Suppressor macrophage treated with lipopolysaccharide for 1 hour (primary cell): ENCODE measurements around the gene PCDHGA1.
"Not testable (repeated sequence)": the region's sequence is repeated elsewhere in the genome, so short reads cannot be mapped to it uniquely, and the experiment has no call there.

Source experiments
- DNase-seq, 3 donors: peaks; one replicate each; pipeline ENCODE4 v3.0.0-alpha.2; 2020 to 2022

PCDHGA1 gene

GRCh38 chr5:141349917-141350619 is 19.8 kb downstream of the PCDHGA1 start, which contains the start of gene PCDHGB1:
Gene PCDHGB1 (plus strand): TSS chr5:141350099. CDS start chr5:141350261, 162 bp downstream.
- DNase-seq = peak in 2 of 3 donors; percentile 31 to 51

- DNase-seq = no peak
These were observed 21.3 kb downstream of the PCDHGA1 start for GRCh38 chr5:141351591-141351990.

GRCh38 chr5:141354900-141355469 is 24.7 kb downstream of the PCDHGA1 start, which contains the start of gene PCDHGA4:
Gene PCDHGA4 (plus strand): TSS chr5:141355021. CDS start chr5:141355108, 87 bp downstream.
- DNase-seq = peak in 1 of 3 donors; percentile 11

GRCh38 chr5:141355641-141356040 is 25.3 kb downstream of the PCDHGA1 start:
- DNase-seq = no peak

GRCh38 chr5:141356133-141356532 is 25.8 kb downstream of the PCDHGA1 start:
- DNase-seq = no peak

- no peak for DNase-seq
These were observed 26.6 kb downstream of the PCDHGA1 start for GRCh38 chr5:141356950-141357349.

DNA sequence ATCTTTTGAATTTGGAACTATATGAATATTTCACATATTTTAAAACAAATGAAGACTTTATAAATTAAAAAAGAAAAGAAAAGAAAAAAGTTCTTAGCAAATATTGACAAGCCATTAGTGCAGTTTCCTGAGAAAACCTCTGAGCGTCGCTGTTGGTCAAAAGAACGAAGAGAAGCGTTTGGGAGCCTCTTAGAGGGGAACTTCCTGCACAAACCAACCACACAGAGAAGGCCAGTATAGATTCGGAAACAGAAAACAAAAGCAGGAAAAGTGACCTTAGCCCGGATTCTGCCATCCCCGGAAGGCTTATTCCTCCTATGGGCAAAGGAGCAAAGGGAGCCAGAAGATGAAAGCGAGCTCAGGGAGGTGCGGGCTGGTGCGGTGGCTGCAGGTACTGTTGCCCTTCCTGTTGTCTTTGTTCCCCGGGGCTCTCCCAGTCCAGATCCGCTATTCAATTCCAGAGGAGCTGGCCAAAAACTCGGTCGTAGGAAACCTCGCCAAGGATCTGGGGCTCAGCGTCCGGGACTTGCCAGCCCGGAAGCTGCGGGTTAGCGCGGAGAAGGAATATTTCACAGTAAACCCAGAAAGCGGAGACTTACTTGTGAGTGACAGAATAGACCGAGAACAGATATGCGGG is 29.6 kb downstream of the PCDHGA1 start, which contains the start of gene PCDHGB2:
Gene PCDHGB2, plus strand, starts transcription at position 205 of the 637 bp plus-strand sequence. Its CDS starts 142 bp downstream, at position 347.
- peak; percentile 31 to 43 (median 38) for DNase-seq

DNA sequence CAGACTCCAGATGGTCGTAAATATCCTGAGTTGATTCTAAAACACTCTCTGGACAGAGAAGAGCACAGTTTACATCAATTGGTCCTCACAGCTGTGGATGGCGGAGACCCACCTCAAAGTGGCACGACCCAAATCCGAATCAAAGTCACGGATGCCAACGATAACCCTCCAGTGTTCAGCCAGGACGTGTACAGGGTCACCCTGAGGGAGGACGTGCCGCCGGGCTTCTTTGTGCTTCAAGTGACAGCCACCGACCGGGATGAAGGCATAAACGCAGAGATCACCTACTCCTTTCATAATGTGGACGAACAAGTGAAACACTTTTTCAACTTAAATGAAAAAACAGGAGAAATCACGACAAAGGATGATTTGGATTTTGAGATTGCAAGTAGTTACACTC is 30.4 kb downstream of the PCDHGA1 start:
- no peak for DNase-seq

- DNase-seq = no peak
These were observed 32.4 kb downstream of the PCDHGA1 start for GRCh38 chr5:141362719-141363118.

DNA sequence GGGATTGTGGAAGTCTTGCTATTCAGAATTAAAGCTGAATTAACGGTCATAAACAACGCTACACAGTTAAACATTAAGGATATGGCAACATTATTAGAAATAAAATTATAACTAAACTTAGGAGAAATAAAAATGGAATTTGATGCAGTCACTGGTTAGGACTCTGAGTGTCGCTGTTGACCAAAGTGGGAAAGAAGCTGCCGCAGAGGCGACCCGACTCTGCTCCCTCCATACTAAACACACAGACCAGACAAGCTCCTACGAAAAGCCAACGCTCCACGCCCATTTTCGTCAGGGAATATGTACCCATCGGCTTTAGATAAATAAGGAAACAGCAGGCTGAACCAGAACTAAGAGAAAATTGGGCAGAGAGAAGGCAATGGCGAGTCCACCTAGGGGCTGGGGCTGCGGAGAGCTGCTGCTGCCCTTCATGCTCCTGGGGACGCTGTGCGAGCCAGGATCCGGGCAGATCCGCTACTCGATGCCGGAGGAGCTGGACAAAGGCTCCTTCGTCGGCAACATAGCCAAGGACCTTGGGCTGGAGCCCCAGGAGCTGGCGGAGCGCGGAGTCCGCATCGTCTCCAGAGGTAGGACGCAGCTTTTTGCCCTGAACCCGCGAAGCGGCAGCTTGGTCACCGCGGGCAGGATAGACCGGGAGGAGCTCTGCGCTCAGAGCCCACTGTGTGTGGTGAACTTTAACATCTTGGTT is 33.8 kb downstream of the PCDHGA1 start, which contains the start of gene PCDHGA5:
Gene PCDHGA5, plus strand, starts transcription at position 211 of the 709 bp plus-strand sequence. Its CDS starts 169 bp downstream, at position 380.
- no peak for DNase-seq

GRCh38 chr5:141366016-141366896 is 35.9 kb downstream of the PCDHGA1 start:
- no peak for DNase-seq

GRCh38 chr5:141369994-141370848 is 39.9 kb downstream of the PCDHGA1 start, which contains the start of gene PCDHGB3:
Gene PCDHGB3 (plus strand): TSS chr5:141370242. CDS start chr5:141370395, 153 bp downstream.
- peak; percentile 34 to 51 (median 39) for DNase-seq

DNA sequence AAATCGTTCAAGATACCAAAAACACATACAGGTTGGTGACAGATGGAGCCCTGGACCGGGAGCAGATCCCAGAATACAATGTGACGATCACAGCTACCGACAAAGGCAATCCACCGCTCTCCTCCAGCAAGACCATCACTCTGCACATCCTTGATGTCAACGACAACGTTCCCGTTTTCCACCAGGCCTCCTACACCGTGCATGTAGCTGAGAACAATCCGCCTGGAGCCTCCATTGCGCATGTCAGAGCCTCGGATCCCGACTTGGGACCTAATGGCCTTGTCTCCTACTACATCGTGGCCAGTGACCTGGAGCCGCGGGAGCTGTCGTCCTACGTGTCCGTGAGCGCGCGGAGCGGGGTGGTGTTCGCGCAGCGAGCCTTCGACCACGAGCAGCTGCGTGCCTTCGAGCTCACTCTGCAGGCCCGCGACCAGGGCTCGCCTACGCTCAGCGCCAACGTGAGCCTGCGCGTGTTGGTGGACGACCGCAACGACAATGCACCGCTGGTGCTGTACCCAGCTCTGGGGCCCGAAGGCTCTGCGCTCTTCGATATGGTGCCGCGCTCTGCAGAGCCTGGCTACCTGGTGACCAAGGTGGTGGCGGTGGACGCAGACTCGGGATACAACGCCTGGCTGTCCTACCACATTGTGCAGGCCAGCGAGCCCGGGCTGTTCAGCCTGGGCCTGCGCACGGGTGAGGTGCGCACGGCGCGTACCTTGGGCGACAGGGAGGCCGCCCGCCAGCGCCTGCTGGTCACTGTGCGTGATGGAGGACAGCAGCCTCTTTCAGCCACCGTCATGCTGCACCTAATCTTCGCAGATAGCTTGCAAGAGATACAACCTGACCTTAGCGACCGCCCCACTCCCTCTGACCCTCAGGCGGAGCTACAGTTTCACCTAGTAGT is 41.5 kb downstream of the PCDHGA1 start:
- no peak for DNase-seq

- DNase-seq = no peak
These were observed 43.5 kb downstream of the PCDHGA1 start, which contains the start of gene PCDHGA6 for GRCh38 chr5:141373673-141374317. Gene PCDHGA6 (plus strand): TSS chr5:141373891. CDS start chr5:141374084, 193 bp downstream.

DNA sequence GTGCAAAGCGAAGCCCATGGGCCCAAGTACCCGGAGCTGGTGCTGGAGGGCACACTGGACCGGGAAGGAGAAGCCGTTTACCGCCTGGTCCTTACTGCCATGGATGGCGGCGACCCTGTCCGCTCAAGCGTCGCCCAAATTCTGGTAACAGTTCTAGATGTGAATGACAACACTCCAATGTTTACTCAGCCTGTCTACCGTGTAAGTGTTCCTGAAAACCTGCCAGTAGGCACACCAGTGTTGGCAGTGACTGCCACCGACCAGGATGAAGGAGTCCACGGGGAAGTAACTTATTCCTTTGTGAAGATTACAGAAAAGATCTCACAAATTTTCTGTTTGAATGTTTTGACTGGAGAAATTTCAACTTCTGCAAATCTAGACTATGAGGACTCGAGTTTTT is 44.3 kb downstream of the PCDHGA1 start:
- DNase-seq = no peak

DNA sequence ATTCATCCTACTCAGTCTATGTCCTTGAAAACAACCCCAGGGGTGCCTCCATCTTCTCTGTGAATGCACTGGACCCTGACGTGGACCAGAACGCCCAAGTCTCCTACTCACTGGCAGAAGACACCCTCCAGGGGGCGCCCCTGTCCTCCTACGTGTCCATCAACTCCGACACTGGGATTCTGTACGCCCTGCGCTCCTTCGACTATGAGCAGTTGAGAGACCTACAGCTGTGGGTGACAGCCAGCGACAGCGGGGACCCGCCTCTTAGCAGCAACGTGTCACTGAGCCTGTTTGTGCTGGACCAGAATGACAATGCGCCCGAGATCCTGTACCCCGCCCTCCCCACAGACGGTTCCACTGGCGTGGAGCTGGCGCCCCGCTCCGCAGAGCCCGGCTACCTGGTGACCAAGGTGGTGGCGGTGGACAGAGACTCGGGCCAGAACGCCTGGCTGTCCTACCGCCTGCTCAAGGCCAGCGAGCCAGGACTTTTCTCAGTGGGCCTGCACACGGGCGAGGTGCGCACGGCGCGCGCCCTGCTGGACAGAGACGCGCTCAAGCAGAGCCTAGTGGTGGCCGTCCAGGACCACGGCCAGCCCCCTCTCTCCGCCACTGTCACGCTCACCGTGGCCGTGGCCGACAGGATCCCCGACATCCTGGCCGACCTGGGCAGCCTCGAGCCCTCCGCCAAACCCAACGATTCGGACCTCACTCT is 45.3 kb downstream of the PCDHGA1 start:
- not testable (repeated sequence) for DNase-seq

DNA sequence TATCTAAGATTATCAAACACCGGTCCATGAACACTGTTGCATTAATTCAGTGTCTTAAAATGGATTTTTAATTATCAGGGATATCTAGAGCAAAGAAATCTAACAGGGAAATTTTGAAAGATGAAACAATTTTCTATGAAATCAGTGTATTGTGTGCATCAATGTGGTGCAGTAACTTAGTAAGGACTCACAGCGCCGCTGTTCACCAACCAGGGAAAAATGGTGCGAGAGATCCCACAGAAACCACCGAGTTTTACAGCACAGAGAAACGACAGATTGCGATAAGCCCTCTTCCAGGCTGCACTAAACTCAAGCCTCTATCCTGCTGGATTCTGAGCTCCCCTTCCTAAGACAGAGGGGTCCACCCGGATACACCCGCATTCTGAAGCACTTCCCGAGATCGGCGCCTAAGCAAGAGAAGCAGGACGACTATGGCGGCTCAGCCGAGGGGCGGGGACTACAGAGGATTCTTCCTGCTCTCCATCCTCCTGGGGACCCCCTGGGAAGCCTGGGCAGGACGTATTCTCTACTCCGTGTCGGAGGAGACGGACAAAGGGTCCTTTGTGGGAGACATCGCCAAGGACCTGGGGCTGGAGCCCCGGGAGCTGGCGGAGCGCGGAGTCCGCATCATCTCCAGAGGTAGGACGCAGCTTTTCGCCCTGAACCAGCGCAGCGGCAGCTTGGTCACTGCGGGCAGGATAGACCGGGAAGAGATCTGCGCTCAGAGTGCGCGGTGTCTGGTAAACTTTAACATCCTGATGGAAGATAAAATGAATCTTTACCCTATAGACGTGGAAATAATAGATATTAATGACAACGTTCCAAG is 52.4 kb downstream of the PCDHGA1 start, which contains the start of gene PCDHGA7:
Gene PCDHGA7, plus strand, starts transcription at position 274 of the 826 bp plus-strand sequence. Its CDS starts 158 bp downstream, at position 432.
- DNase-seq = peak in 1 of 3 donors; percentile 7
